GM18951 (cell line): ENCODE results near the gene F7.

Experiments
- POLR2A ChIP-seq: IDR thresholded peaks from 4 replicates; pipeline ENCODE4 v1.6.1; 2011; ENCODE audit warnings: mild to moderate bottlenecking; ENCODE audit not compliant: insufficient read length, insufficient read depth; ENCODE audit errors: extremely low read depth
- in situ Hi-C: fragments of 300-500 bp; cut with MboI; formaldehyde crosslinking; loops from one replicate; pipeline ENCODE4 v1.12.0; 2022; ENCODE audit warnings: low sequenced_read_pairs, mixed read lengths, inconsistent platforms; ENCODE audit not compliant: unreplicated experiment

F7 gene

DNA sequence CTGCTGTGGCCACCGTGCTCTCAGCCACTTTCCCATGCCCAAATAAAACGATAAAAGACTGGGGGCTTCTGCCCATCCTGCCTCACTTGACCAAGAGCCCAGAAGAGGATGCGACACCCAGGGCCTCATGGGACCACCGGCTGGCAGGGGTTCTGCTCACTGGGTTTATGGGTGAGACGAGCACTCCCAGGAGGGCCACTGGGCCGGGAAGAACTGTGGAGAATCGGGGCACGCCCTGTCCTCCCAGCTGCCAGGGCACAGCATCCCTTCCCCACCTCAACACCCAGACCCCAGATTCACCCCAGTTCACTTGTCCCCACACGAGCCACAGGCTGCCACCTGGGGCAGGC, 12.3 kb downstream of the F7 start:
- TF ChIP-seq POLR2A = no peak
- in situ Hi-C loops = no loop called here

DNA sequence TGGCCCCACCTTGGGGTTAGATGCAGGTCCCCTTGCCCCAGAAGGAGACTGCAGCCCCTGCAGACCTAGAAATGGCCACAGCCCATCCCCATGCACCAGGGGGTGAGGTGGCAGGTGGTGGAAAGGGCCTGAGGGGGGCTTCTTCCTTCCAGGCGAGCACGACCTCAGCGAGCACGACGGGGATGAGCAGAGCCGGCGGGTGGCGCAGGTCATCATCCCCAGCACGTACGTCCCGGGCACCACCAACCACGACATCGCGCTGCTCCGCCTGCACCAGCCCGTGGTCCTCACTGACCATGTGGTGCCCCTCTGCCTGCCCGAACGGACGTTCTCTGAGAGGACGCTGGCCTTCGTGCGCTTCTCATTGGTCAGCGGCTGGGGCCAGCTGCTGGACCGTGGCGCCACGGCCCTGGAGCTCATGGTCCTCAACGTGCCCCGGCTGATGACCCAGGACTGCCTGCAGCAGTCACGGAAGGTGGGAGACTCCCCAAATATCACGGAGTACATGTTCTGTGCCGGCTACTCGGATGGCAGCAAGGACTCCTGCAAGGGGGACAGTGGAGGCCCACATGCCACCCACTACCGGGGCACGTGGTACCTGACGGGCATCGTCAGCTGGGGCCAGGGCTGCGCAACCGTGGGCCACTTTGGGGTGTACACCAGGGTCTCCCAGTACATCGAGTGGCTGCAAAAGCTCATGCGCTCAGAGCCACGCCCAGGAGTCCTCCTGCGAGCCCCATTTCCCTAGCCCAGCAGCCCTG, 12.8 kb downstream of the F7 start:
- in situ Hi-C loops = no loop called here
- TF ChIP-seq POLR2A = no peak

DNA sequence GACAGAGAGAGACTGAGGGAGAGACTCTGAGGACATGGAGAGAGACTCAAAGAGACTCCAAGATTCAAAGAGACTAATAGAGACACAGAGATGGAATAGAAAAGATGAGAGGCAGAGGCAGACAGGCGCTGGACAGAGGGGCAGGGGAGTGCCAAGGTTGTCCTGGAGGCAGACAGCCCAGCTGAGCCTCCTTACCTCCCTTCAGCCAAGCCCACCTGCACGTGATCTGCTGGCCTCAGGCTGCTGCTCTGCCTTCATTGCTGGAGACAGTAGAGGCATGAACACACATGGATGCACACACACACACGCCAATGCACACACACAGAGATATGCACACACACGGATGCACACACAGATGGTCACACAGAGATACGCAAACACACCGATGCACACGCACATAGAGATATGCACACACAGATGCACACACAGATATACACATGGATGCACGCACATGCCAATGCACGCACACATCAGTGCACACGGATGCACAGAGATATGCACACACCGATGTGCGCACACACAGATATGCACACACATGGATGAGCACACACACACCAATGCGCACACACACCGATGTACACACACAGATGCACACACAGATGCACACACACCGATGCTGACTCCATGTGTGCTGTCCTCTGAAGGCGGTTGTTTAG, 13.7 kb downstream of the F7 start:
- in situ Hi-C loops = no loop called here
- no peak for TF ChIP-seq POLR2A

DNA sequence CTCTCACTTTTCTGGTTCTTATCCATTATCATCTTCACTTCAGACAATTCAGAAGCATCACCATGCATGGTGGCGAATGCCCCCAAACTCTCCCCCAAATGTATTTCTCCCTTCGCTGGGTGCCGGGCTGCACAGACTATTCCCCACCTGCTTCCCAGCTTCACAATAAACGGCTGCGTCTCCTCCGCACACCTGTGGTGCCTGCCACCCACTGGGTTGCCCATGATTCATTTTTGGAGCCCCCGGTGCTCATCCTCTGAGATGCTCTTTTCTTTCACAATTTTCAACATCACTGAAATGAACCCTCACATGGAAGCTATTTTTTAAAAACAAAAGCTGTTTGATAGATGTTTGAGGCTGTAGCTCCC, 14.2 kb downstream of the F7 start:
- no peak for TF ChIP-seq POLR2A
- in situ Hi-C loops = no loop called here

DNA sequence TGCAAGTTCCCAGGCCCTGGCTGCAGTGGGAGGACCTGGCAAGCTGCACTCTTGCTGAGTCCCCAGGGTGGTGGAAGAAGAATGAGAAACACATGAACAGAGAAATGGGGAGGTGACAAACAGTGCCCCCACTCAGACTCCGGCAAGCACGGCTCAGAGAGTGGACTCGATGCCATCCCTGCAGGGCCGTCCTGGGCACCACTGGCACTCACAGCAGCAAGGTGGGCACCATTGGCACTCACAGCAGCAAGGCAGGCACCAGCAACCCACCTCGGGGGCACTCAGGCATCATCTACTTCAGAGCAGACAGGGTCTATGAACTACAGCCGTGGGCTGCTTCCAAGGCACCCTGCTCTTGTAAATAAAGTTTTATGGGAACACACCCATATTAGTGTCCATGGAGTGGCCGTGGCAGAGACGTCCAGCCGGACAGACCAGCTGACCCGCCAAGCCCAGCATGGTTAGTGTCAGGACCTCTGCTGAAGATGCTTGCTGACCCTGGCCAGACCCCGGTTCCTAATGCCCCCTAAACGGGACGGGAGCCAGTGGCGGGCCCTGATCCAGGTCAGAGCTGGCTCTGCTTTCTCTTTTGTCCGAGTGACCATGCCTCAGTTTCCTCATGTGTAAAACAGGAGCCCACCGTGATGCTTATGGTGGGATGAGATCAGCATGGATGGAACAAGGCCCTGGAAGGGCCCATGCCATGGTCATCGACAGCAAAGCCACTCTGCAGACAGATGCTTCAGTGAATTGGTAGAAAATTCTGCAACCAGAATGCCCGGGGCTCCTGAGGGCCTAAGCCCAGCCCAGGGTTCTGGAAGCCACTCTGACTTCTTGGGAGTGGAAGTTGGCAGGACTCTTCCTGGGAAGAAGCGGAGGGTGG, 14.9 kb downstream of the F7 start:
- TF ChIP-seq POLR2A = no peak
- in situ Hi-C loops = no loop called here

DNA sequence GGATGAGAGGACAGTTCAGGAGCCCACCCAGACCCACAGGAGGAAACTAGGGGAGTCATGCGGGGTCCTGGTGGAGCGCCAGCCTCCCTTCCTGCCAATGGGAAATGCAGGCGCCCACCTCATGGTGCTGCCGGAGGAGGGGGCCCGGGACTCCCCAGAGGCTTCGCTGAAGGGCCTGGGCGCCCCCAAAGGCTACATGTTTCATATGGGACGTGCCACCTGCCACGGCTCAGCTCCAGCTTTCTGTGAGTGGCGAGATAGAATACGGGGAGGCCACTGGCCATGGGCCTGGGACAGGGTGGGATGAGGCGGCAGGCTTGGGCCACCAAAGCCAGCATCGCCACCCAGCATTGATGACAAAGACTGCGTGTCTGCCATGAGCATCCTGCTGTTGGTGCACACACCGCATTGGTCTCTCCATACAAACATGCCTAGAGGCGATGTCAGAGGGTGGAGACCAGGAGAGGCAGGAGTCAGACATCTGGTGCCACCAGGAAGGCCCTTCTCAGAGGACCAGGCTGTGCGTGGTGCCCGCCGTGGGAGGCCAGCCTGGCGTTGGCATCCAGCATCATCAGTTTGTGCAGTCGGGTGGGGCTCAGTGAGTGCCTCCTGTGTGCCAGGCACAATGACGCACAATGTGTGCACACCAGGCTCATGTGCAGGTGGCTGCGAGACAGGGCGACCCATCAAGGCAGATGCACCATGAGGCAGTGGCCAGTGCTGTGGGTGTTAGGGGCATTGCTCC, 15.8 kb downstream of the F7 start:
- no peak for TF ChIP-seq POLR2A
- in situ Hi-C loops = no loop called here

DNA sequence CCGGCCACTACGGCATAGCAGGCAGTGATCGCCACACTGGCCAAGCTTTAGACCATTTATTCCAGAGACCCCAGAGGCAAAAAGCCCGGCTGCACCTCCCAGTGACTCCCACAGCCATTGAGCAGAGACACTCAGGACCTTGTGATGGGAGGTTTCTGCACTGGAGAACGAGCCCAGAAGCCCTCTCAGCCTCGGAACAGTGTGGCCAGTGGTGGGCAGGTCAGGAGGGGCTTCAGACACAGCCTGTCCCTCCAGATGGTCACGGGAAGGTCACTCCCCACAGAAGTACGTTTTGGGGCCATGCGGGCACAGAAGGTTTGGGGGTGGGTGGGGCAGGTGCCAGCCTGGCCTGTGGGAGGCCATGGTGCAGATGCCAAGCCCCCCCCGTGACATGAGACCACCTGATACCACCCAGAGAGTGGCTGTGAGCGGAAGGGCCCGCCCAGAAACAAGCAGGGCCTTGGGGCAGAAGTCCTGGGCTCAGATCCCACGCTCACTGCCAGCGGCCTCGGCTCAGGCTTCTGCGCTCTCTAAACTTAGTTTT, 16.4 kb downstream of the F7 start:
- in situ Hi-C loops = no loop called here
- TF ChIP-seq POLR2A = no peak

DNA sequence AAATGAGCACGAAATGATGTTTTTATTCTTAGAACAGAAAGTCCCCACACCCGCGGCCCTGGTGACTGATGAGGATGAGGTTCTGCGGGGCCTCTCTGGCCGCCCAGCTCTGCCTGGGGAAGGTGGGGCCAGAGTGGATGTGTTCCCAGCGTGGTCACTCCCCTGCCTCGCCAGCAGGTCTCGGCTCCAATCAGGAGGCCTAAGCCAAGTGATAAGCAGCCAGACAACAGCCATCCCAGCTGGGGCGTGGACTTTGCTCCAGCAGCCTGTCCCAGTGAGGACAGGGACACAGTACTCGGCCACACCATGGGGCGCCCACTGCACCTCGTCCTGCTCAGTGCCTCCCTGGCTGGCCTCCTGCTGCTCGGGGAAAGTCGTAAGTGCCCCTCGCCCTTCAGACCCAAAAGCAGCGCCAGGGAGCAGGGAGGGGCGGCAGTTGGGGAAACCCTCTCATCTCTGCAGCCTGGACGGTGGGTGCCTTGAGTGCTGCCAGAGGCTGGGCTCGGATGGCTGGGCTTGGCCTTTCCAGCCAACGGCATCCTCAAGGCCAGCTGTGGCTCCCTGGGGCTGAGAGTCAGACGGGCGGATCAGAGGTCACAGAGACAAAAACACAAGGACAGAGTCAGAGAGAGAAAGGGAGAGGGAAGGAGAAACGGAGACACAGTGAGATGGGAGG, 17.1 kb downstream of the F7 start, which contains the start of gene F10:
Gene F10 (plus strand): TSS at position 250 of the 676 bp plus-strand sequence. CDS start 57 bp downstream, at position 307.
- in situ Hi-C loops = no loop called here
- TF ChIP-seq POLR2A = no peak

DNA sequence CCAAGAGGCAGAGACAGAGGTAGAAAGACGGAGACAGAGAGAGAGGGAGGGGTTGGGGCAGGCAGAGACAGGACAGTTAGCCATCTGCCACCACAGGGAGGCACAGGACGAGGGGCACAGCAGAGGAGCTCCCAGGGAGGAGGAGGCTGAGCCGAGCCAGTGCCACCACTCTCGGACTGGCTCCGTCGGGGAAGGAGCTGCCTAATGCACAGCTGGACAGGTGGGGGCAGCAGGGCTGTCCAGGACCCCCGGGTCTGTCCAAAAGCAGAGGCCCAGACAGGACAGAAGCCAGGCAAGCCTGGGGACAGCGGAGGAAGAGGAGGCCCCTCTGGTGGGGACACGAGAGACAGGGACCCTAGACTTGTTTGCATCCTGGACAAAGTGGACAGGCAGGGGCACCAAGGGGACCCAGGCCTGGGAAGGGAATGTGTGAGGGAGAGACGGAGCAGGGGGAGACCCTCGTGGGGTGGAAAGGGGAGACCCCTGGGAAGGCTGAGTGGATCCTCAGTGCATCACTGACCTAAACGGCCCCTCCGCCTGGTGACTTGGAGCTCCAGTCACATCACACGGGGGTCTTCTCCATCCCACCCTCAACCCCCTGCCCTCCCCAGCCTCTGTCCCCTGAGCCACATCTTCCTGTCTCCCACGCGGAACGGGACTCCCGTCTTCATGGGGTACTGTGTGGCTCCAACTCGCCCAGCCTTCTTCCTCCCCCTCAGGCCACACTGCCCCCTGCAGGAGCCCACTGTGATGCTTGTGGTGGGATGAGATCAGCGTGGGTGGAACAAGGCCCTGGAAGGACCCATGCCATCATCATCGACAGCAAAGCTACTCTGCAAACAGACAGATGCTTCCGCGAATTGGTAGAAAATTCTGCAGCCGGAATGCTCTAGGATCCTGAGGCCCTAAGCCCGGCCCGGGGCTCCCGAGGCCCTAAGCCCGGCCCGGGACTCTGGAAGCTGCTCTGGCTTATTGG, 17.9 kb downstream of the F7 start:
- in situ Hi-C loops = no loop called here
- no peak for TF ChIP-seq POLR2A

DNA sequence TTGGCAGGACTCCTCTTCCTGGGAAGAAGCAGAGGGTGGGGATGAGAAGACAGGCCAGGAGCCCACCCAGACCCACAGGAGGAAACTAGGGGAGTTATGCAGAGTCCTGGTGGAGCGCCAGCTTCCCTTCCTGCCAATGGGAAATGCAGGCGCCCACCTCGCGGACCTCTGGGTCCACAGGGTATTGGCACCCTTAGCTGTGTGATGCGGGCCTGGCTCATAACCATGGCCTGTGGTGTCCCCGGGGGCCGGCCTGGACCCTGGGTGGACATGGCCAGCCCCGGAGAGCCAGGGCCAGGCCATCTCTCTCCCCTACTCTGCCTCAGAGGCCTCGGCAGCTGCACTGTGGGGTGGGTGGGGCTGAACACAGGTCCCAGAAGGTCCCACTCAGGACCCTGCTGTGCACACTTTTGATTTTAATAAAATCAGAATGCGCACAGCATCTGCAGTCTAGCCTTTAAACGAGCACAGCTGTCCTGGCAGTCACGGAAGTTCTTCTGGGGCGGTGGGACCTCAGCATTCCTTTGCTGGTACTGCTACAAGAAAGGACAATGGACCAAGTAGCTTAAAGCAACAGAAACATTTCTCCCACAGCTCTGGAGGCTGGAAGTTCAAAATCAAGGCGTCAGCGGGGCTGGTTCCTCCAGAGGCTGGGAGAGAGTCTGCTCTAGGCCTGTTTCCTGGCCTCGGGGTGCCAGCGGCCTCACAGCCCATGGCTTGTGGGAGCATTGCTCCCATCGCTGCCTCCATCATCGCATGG, 18.8 kb downstream of the F7 start:
- in situ Hi-C loops = no loop called here
- TF ChIP-seq POLR2A = no peak
